ENCODE results near the gene PRSS22.

The PRSS22 gene

GRCh38 chr16:2811703-2812471 is 46.1 kb downstream of the PRSS22 start:
- no peak for DNase-seq

- DNase-seq: no peak
Measured at GRCh38 chr16:2810651-2811050, 47.3 kb downstream of the PRSS22 start.

DNA sequence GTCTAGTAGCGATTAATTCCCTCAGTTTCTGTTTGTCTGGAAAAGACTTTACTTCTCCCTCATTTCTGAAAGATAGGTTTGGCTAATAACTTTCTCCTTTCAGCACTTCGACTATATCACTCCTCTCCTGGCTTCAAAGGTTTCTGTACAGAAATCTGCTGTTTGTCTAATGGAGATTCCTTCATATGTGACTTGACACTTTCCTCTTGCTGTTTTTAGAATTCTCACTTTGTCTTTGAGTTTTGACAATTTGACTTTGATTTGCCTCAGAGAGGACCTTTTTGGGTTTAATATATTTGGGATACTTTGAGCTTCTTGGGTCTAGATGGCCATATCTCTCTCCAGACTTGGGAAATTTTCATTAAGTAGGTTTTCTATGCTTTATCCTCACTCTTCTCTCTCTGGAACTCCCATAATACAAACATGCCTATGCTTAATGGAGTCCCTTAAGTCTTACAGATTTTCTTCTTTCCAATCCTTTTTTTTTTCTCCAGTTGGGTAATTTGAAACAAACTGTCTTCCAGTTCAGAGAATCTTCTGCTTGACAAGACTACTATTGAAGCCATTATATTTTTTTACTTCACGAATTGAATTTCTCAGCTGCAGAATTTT is 48.7 kb downstream of the PRSS22 start:
- no peak for DNase-seq

- no peak for DNase-seq
Measured at GRCh38 chr16:2808181-2808580, 49.8 kb downstream of the PRSS22 start.

- DNase-seq: no peak
Measured at GRCh38 chr16:2806286-2806685, 51.7 kb downstream of the PRSS22 start.

DNA sequence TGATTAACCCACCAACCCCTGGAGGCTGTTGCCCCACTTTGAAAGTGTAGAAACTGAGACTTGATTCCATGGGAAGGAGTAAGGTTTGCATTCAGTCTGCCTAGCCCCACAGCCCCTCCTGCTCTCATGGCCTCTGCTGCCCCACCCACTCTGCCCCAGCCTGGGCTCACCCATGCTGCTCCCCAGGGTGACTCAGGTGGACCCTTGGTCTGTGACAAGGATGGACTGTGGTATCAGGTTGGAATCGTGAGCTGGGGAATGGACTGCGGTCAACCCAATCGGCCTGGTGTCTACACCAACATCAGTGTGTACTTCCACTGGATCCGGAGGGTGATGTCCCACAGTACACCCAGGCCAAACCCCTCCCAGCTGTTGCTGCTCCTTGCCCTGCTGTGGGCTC is 53.2 kb downstream of the PRSS22 start:
- DNase-seq: no peak

- no peak for DNase-seq
Measured at GRCh38 chr16:2803545-2804195, 54.3 kb downstream of the PRSS22 start.
